SU-DHL-6 (cell line): ENCODE data around the gene ATF1.
"Not testable (repeated sequence)": the region's sequence is repeated elsewhere in the genome, so short reads cannot be mapped to it uniquely, and the experiment has no call there.

Experiments used
- H2AFZ ChIP-seq: fragments of 200-600 bp; sonication (generic); 2 replicates; pipeline ENCODE4 v1.6.1; 2014; ENCODE audit warnings: low read depth, mild to moderate bottlenecking, moderate library complexity, mixed read lengths, antibody characterized with exemption, low read length; ENCODE audit not compliant: severe bottlenecking
- H3F3A ChIP-seq: fragments of 200-600 bp; shearing (Covaris generic); 2 replicates; pipeline ENCODE4 v1.6.0; 2016; ENCODE audit warnings: antibody characterized with exemption, mild to moderate bottlenecking; ENCODE audit not compliant: insufficient read depth
- H3K27ac ChIP-seq: fragments of 200-600 bp; sonication (generic); 2 replicates; pipeline ENCODE4 v1.5.1; 2016; ENCODE audit warnings: low read depth, mild to moderate bottlenecking, low read length, moderate library complexity, mixed read lengths
- H3K27me3 ChIP-seq: fragments of 200-600 bp; sonication (generic), shearing (Covaris generic); 2 replicates; pipeline ENCODE4 v1.6.0; 2014; ENCODE audit warnings: mild to moderate bottlenecking, low read length
- H3K36me3 ChIP-seq: fragments of 200-600 bp; sonication (generic); 2 replicates; pipeline ENCODE4 v1.6.1; 2014; ENCODE audit warnings: mild to moderate bottlenecking, low read length, mixed read lengths
- H3K4me2 ChIP-seq: fragments of 300-600, 200-600 bp; shearing (Covaris generic), sonication (generic); 2 replicates; pipeline ENCODE4 v1.6.0; 2014; ENCODE audit warnings: low read length, low read depth, mild to moderate bottlenecking; ENCODE audit not compliant: poor library complexity, severe bottlenecking
- H3K4me3 ChIP-seq: fragments of 200-600 bp; sonication (generic); 2 replicates; pipeline ENCODE4 v1.5.1; 2014; ENCODE audit warnings: antibody characterized with exemption, low read length, mild to moderate bottlenecking, mixed read lengths; ENCODE audit not compliant: insufficient read depth, poor library complexity, severe bottlenecking
- H3K79me2 ChIP-seq: fragments of 200-600 bp; sonication (generic); 2 replicates; pipeline ENCODE4 v1.6.1; 2014; ENCODE audit warnings: mild to moderate bottlenecking, low read length, moderate library complexity; ENCODE audit not compliant: insufficient read depth
- H3K9ac ChIP-seq: fragments of 200-600 bp; sonication (generic); 2 replicates; pipeline ENCODE4 v1.7.0; 2014; ENCODE audit warnings: mild to moderate bottlenecking, low read length
- H3K9me2 ChIP-seq: fragments of 200-600 bp; sonication (generic); replicated peaks from 2 replicates; pipeline ENCODE4 v1.6.1; 2014; ENCODE audit warnings: low read length; ENCODE audit not compliant: insufficient read depth
- H3K9me3 ChIP-seq: fragments of 200-600 bp; sonication (generic); 2 replicates; pipeline ENCODE4 v1.6.1; 2014; ENCODE audit warnings: low read length, mixed read lengths; ENCODE audit not compliant: insufficient read depth
- H4K20me1 ChIP-seq: fragments of 200-600 bp; sonication (generic); 2 replicates; pipeline ENCODE4 v1.6.1; 2014; ENCODE audit warnings: low read depth, mild to moderate bottlenecking, antibody characterized with exemption, low read length, moderate library complexity, mixed read lengths
- CTCF ChIP-seq: fragments of 200-600 bp; sonication (generic); IDR thresholded peaks from one replicate; pipeline ENCODE4 v1.5.1; 2017; ENCODE audit warnings: antibody characterized with exemption, mild to moderate bottlenecking, low read length, moderate library complexity; ENCODE audit not compliant: insufficient read depth, poor library complexity, severe bottlenecking
- EZH2phosphoT487 ChIP-seq: fragments of 200-600 bp; sonication (generic), shearing (Covaris generic); conservative IDR thresholded peaks from 2 replicates; pipeline ENCODE4 v1.6.1; 2018; ENCODE audit warnings: mild to moderate bottlenecking, antibody characterized with exemption, low read length, moderate library complexity, mixed read lengths

The ATF1 gene

GRCh38 chr12:50842637-50843493 lies 79.0 kb downstream of the ATF1 start, which contains the start of gene TMPRSS12:
TMPRSS12 (plus strand) TSS chr12:50842926; CDS start chr12:50842965, 39 bp downstream.
- Histone ChIP-seq H3K9me3 (no peaks in the 10 kb centered on the region), H3F3A (no peaks in the 10 kb centered on the region), H2AFZ (no peak within 1 kb of the TSS), H3K27me3 (no peaks in the 10 kb centered on the region), H3K27ac (no peak within 1 kb of the TSS), H3K9me2 (no peaks in the 10 kb centered on the region), H3K4me3 (no peak within 1 kb of the TSS), H3K4me2 (no peak within 1 kb of the TSS), H3K79me2 (no peaks in the 10 kb centered on the region), H3K9ac (no peak within 1 kb of the TSS), H4K20me1 (no peaks in the 10 kb centered on the region), H3K36me3 (no peaks in the 10 kb centered on the region)
- TF ChIP-seq EZH2phosphoT487 (no peak), CTCF (no peak)

- TF ChIP-seq CTCF (no peak), EZH2phosphoT487 (no peak)
- H3K9me2 ChIP-seq: no peaks in the 10 kb centered on the region
- no peaks in the 10 kb centered on the region for H3K27me3 ChIP-seq
- H2AFZ ChIP-seq: no peak overlapping the region
- H3K79me2 ChIP-seq: no peaks in the 10 kb centered on the region
- no peaks in the 10 kb centered on the region for H3F3A ChIP-seq
- no peak overlapping the region for H3K4me2 ChIP-seq
- no peak overlapping the region for H3K9ac ChIP-seq
- H3K36me3 ChIP-seq: no peaks in the 10 kb centered on the region
- no peaks in the 10 kb centered on the region for H4K20me1 ChIP-seq
- H3K9me3 ChIP-seq: no peaks in the 10 kb centered on the region
- no peak overlapping the region for H3K4me3 ChIP-seq
- no peak overlapping the region for H3K27ac ChIP-seq
These were observed 81.2 kb downstream of the ATF1 start for GRCh38 chr12:50845021-50845647.

- no peak overlapping the region for H3K27ac ChIP-seq
These were observed 85.1 kb downstream of the ATF1 start for GRCh38 chr12:50848963-50849362.

GRCh38 chr12:50855218-50855617 lies 91.3 kb downstream of the ATF1 start:
- H3K9me3 ChIP-seq, H3K4me2 ChIP-seq, H3K9me2 ChIP-seq, H3F3A ChIP-seq, H2AFZ ChIP-seq, H4K20me1 ChIP-seq, H3K4me3 ChIP-seq, H3K9ac ChIP-seq, H3K27me3 ChIP-seq, H3K36me3 ChIP-seq, H3K27ac ChIP-seq, H3K79me2 ChIP-seq: not testable (repeated sequence)

More at GRCh38 chr12:50848963-50849362, 85.1 kb downstream of the ATF1 start:
- H2AFZ ChIP-seq: no peak overlapping the region
- H3K4me2 ChIP-seq: no peak overlapping the region
- no peak overlapping the region for H3K9ac ChIP-seq
- no peaks in the 10 kb centered on the region for H4K20me1 ChIP-seq
- no peak overlapping the region for H3K4me3 ChIP-seq
- no peaks in the 10 kb centered on the region for H3K79me2 ChIP-seq
- H3K9me2 ChIP-seq: no peaks in the 10 kb centered on the region
- H3F3A ChIP-seq: no peaks in the 10 kb centered on the region
- no peaks in the 10 kb centered on the region for H3K27me3 ChIP-seq
- H3K9me3 ChIP-seq: no peaks in the 10 kb centered on the region; the same call in 1 of the 2 replicates
- no peaks in the 10 kb centered on the region for H3K36me3 ChIP-seq
- TF ChIP-seq CTCF (no peak), EZH2phosphoT487 (no peak)

GRCh38 chr12:50855679-50856078 lies 91.8 kb downstream of the ATF1 start:
- H3K79me2 ChIP-seq, H3K36me3 ChIP-seq, H2AFZ ChIP-seq, H3K27me3 ChIP-seq, H3K27ac ChIP-seq, H3K4me3 ChIP-seq, H4K20me1 ChIP-seq, H3K9ac ChIP-seq, H3K4me2 ChIP-seq, H3K9me2 ChIP-seq, H3K9me3 ChIP-seq, H3F3A ChIP-seq: not testable (repeated sequence)
